SK-N-SH (cell line): ENCODE results near the gene KANK4. TPM values are rescaled to one million over a fixed set of nuclear protein-coding genes. Genes with fewer than 3 reads are reported as not detected.

Experiments
- CTCF ChIA-PET: fragments of 300-600, 350-600 bp; formaldehyde crosslinking; extraction: SDS; loops from one replicate; lab custom pipeline; 2021; lab: Yijun Ruan, JAX
- POLR2A ChIA-PET: fragments of 350-600 bp; sonication (Branson Sonifier 250); formaldehyde crosslinking; extraction: SDS; loops from one replicate; lab custom pipeline; 2020; ENCODE audit warnings: antibody characterized with exemption, inconsistent platforms; lab: Yijun Ruan, JAX
- DNase-seq: peaks from one replicate; pipeline ENCODE4 v3.0.0; 2012
- H2AFZ ChIP-seq: fragments of 200-600 bp; sonication (generic); 2 replicates; pipeline ENCODE4 v1.8.1; 2016; ENCODE audit warnings: antibody characterized with exemption, mild to moderate bottlenecking, low read depth
- H3F3A ChIP-seq: fragments of 200-600 bp; sonication (generic); replicated peaks from 2 replicates; pipeline ENCODE3; 2016; ENCODE audit warnings: antibody characterized with exemption, mild to moderate bottlenecking; ENCODE audit not compliant: insufficient read depth
- H3K27ac ChIP-seq, 2 experiments: fragments of 200-500 bp in 1 of 2; fragments of 200-600 bp in 1 of 2; sonication (Bioruptor generic) in 1 of 2; sonication (generic), shearing (Covaris generic) in 1 of 2; 2 replicates each; pipeline versions ENCODE4 v1.5.1 to v1.6.1; 2014 to 2016; ENCODE audit warnings: low read depth in 2 of 2, inconsistent platforms in 1 of 2, low read length in 1 of 2, mild to moderate bottlenecking in 1 of 2, mixed read lengths in 1 of 2
- H3K27me3 ChIP-seq: fragments of 200-600 bp; sonication (generic), shearing (Covaris generic); 2 replicates; pipeline ENCODE4 v1.6.1; 2016; ENCODE audit warnings: mixed run types; ENCODE audit not compliant: insufficient read depth
- H3K36me3 ChIP-seq, 2 experiments: fragments of 200-500 bp in 1 of 2; fragments of 200-600 bp in 1 of 2; sonication (Bioruptor generic) in 1 of 2; sonication (generic) in 1 of 2; replicated peaks in 1 of 2; 2 replicates each; pipeline versions ENCODE3 to v1.5.1; 2014 to 2016; ENCODE audit warnings: low read length in 1 of 2, mild to moderate bottlenecking in 1 of 2; ENCODE audit not compliant: insufficient read depth in 2 of 2, control insufficient read depth in 1 of 2
- H3K4me1 ChIP-seq, 2 experiments: fragments of 200-500 bp in 1 of 2; fragments of 200-600 bp in 1 of 2; sonication (Bioruptor generic) in 1 of 2; sonication (generic), shearing (Covaris generic) in 1 of 2; 2 replicates each; pipeline versions ENCODE4 v1.5.1 to v1.6.1; 2014 to 2016; ENCODE audit warnings: low read depth in 1 of 2, low read length in 1 of 2, mixed run types in 1 of 2; ENCODE audit not compliant: insufficient read depth in 2 of 2, control insufficient read depth in 1 of 2
- H3K4me2 ChIP-seq: fragments of 200-600 bp; sonication (generic), shearing (Covaris generic); 2 replicates; pipeline ENCODE4 v1.6.1; 2017; ENCODE audit warnings: mixed run types
- H3K4me3 ChIP-seq, 2 experiments: fragments of 200-500 bp in 1 of 2; fragments of 200-600 bp in 1 of 2; sonication (Bioruptor generic) in 1 of 2; sonication (generic), shearing (Covaris generic) in 1 of 2; 2 replicates each; pipeline versions ENCODE4 v1.5.1 to v1.8.1; 2014 to 2016; ENCODE audit warnings: low read depth in 2 of 2, inconsistent platforms in 1 of 2, low read length in 1 of 2, mild to moderate bottlenecking in 1 of 2, mixed read lengths in 1 of 2, moderate library complexity in 1 of 2
- H3K79me2 ChIP-seq: fragments of 200-600 bp; sonication (generic); 2 replicates; pipeline ENCODE4 v1.8.1; 2017; ENCODE audit warnings: mild to moderate bottlenecking; ENCODE audit not compliant: insufficient read depth
- H3K9ac ChIP-seq: fragments of 200-600 bp; sonication (generic); 2 replicates; pipeline ENCODE4 v1.6.1; 2017; ENCODE audit warnings: mixed run types
- H3K9me2 ChIP-seq: fragments of 200-600 bp; sonication (generic); 2 replicates; pipeline ENCODE4 v1.6.1; 2017; ENCODE audit warnings: mixed run types
- H3K9me3 ChIP-seq: fragments of 200-600 bp; sonication (generic); 2 replicates; pipeline ENCODE4 v1.6.1; 2017; ENCODE audit warnings: mixed run types, mild to moderate bottlenecking, moderate library complexity
- H4K20me1 ChIP-seq: fragments of 200-600 bp; sonication (generic); 2 replicates; pipeline ENCODE4 v1.6.1; 2017; ENCODE audit warnings: mild to moderate bottlenecking, mixed run types; ENCODE audit not compliant: insufficient read depth
- CHD2 ChIP-seq: fragments of 150-350 bp; IDR thresholded peaks from 2 replicates; pipeline ENCODE4 v1.6.1; 2018; ENCODE audit warnings: low read length; ENCODE audit not compliant: partially characterized antibody
- CTCF ChIP-seq: fragments of 200-600 bp; sonication (generic); IDR thresholded peaks from 2 replicates; pipeline ENCODE4 v1.6.1; 2017; ENCODE audit warnings: antibody characterized with exemption, mild to moderate bottlenecking, moderate library complexity
- EP300 ChIP-seq, 2 experiments: IDR thresholded peaks; 2 replicates each; pipeline versions ENCODE4 v1.4.0 to v1.6.1; 2012; ENCODE audit warnings: borderline replicate concordance in 1 of 2, low read depth in 1 of 2, low read length in 1 of 2
- FOSL2 ChIP-seq: IDR thresholded peaks from 2 replicates; pipeline ENCODE4 v1.4.0; 2012; ENCODE audit warnings: low read depth, mild to moderate bottlenecking, moderate library complexity, borderline replicate concordance
- GABPA ChIP-seq: IDR thresholded peaks from 2 replicates; pipeline ENCODE4 v1.4.0; 2012; ENCODE audit warnings: low read depth, mild to moderate bottlenecking
- GATA2 ChIP-seq: sonication (generic); formaldehyde crosslinking; IDR thresholded peaks from 2 replicates; pipeline ENCODE4 v1.5.0; 2020; ENCODE audit warnings: mild to moderate bottlenecking, missing genetic modification reagents
- MEF2A ChIP-seq: IDR thresholded peaks from 2 replicates; pipeline ENCODE4 v1.4.0; 2012; ENCODE audit warnings: low read depth, borderline replicate concordance
- NRF1 ChIP-seq: IDR thresholded peaks from 2 replicates; pipeline ENCODE4 v1.6.1; 2012; ENCODE audit warnings: low read depth, mild to moderate bottlenecking, low read length
- REST ChIP-seq: IDR thresholded peaks from 2 replicates; pipeline ENCODE4 v1.6.1; 2012; ENCODE audit warnings: mild to moderate bottlenecking, low read depth, low read length, moderate library complexity
- RFX5 ChIP-seq: IDR thresholded peaks from 2 replicates; pipeline ENCODE4 v1.6.1; 2012; ENCODE audit warnings: mild to moderate bottlenecking, improper control_type of control experiment, low read length
- RXRA ChIP-seq: IDR thresholded peaks from 2 replicates; pipeline ENCODE4 v1.4.0; 2012; ENCODE audit warnings: low read depth, mild to moderate bottlenecking, borderline replicate concordance
- TAF1 ChIP-seq: IDR thresholded peaks from 2 replicates; pipeline ENCODE4 v1.6.1; 2012; ENCODE audit warnings: low read depth, mild to moderate bottlenecking, low read length, moderate library complexity, borderline replicate concordance
- USF1 ChIP-seq: IDR thresholded peaks from 2 replicates; pipeline ENCODE4 v1.4.0; 2012; ENCODE audit warnings: low read depth, borderline replicate concordance
- YY1 ChIP-seq: IDR thresholded peaks from 2 replicates; pipeline ENCODE4 v1.4.0; 2012; ENCODE audit warnings: low read depth, mild to moderate bottlenecking
- WGBS: methylation state at CpG from one replicate; pipeline ENCODE4 v1.1.6; 2017; ENCODE audit warnings: low lambda C conversion rate; 5-methylcytosine and 5-hydroxymethylcytosine counted together
- polyA plus RNA-seq, 3 experiments: library from polyadenylated mRNA; depleted of rRNA; stranded (reverse); fragments of >200 nt; gene quantifications; 2 replicates each; pipeline ENCODE4 v1.2.3, GENCODE V29; 2012

KANK4 gene
- polyA plus RNA-seq, 1 of the 3 experiments (the other 2 are of a cell fraction): not detected

GRCh38 chr1:62212411-62212810 lies 106.8 kb downstream of the KANK4 start:
- Histone ChIP-seq H3K4me1 (no peaks in the 10 kb centered on the region), H3K9me2 (no peaks in the 10 kb centered on the region), H4K20me1 (no peaks in the 10 kb centered on the region), H3K27ac (no peak overlapping the region), H3K9ac (no peak overlapping the region), H3K27me3 (no peaks in the 10 kb centered on the region), H3F3A (no peaks in the 10 kb centered on the region), H3K79me2 (no peaks in the 10 kb centered on the region), H3K4me3 (no peak overlapping the region), H3K4me2 (no peak overlapping the region), H3K9me3 (no peaks in the 10 kb centered on the region), H3K36me3 (no peaks in the 10 kb centered on the region), H2AFZ (no peak overlapping the region)
- TF ChIP-seq GABPA (no peak), FOSL2 (no peak), NRF1 (no peak), RXRA (no peak), RFX5 (no peak), EP300 (IDR thresholded peaks at IDR 0.05; ENCODE audit: borderline replicate concordance in 1 of 2, low read depth in 1 of 2, low read length in 1 of 2) (no peak), USF1 (no peak), TAF1 (no peak)
- 53% methylated on average over 6 of the region's 6 CpGs for WGBS
- DNase-seq: no peak
- POLR2A ChIA-PET: no interaction called here
- CTCF ChIA-PET: interaction anchor here (1.3 kb wide), 1 partner anchor 16 kb away, joined by 3 read pairs; no protein-coding TSS in a partner anchor

GRCh38 chr1:62210960-62211359 lies 108.3 kb downstream of the KANK4 start:
- Histone ChIP-seq H3K9ac (no peak overlapping the region), H3K36me3 (no peaks in the 10 kb centered on the region), H3K9me2 (no peaks in the 10 kb centered on the region), H3K9me3 (no peaks in the 10 kb centered on the region), H3K4me1 (no peaks in the 10 kb centered on the region), H3K4me3 (no peak overlapping the region), H2AFZ (no peak overlapping the region), H3K4me2 (no peak overlapping the region), H3K27ac (no peak overlapping the region), H4K20me1 (no peaks in the 10 kb centered on the region), H3K79me2 (no peaks in the 10 kb centered on the region), H3K27me3 (no peaks in the 10 kb centered on the region), H3F3A (no peaks in the 10 kb centered on the region)
- 34% methylated on average over 1 of the region's 1 CpG for WGBS
- ChIA-PET POLR2A (no interaction called here), CTCF (no interaction called here)
- no peak for DNase-seq
- no peak for TF ChIP-seq CHD2
- TF ChIP-seq CTCF: no peak
- no peak for TF ChIP-seq GATA2
- no peak for TF ChIP-seq MEF2A
- TF ChIP-seq YY1: no peak
- TF ChIP-seq NRF1: no peak
- no peak for TF ChIP-seq REST
